GM18867 (cell line): ENCODE measurements around the gene TUB.

Experiments
- ATAC-seq: cut with Tn5 transposase; IDR thresholded peaks from one replicate; pipeline ENCODE4 v1.9.1; 2021; ENCODE audit warnings: mild to moderate bottlenecking, moderate library complexity; ENCODE audit not compliant: unreplicated experiment

Gene TUB

GRCh38 chr11:8089791-8090510 is 8.9 kb downstream of the TUB start:
- no peak for ATAC-seq

- no peak for ATAC-seq
These were observed 9.7 kb downstream of the TUB start for GRCh38 chr11:8090756-8091155.

GRCh38 chr11:8091721-8092120 is 10.7 kb downstream of the TUB start:
- ATAC-seq, result no peak

GRCh38 chr11:8092587-8093424 is 11.8 kb downstream of the TUB start:
- peak; percentile 88 for ATAC-seq

GRCh38 chr11:8093931-8094575 is 13.0 kb downstream of the TUB start:
- no peak for ATAC-seq

GRCh38 chr11:8094656-8095055 is 13.6 kb downstream of the TUB start:
- no peak for ATAC-seq

GRCh38 chr11:8095371-8095770 is 14.4 kb downstream of the TUB start:
- ATAC-seq, result no peak

GRCh38 chr11:8095806-8096522 is 15.0 kb downstream of the TUB start:
- no peak for ATAC-seq

- no peak for ATAC-seq
These were observed 15.6 kb downstream of the TUB start for GRCh38 chr11:8096575-8096974.

- ATAC-seq, result no peak
These were observed 16.1 kb downstream of the TUB start for GRCh38 chr11:8097062-8097461.

- ATAC-seq, result no peak
These were observed 16.5 kb downstream of the TUB start for GRCh38 chr11:8097468-8097867.

- ATAC-seq, result no peak
These were observed 16.9 kb downstream of the TUB start for GRCh38 chr11:8097926-8098325.

- no peak for ATAC-seq
These were observed 17.4 kb downstream of the TUB start for GRCh38 chr11:8098361-8098760.

GRCh38 chr11:8098879-8099278 is 17.9 kb downstream of the TUB start:
- no peak for ATAC-seq

- peak; percentile 78 for ATAC-seq
These were observed 18.4 kb downstream of the TUB start for GRCh38 chr11:8099291-8099899.

GRCh38 chr11:8100158-8100557 is 19.1 kb downstream of the TUB start:
- no peak for ATAC-seq

- ATAC-seq, result no peak
These were observed 19.6 kb downstream of the TUB start for GRCh38 chr11:8100605-8101004.

- no peak for ATAC-seq
These were observed 20.4 kb downstream of the TUB start for GRCh38 chr11:8101421-8101820.

GRCh38 chr11:8102296-8102915 is 21.4 kb downstream of the TUB start:
- no peak for ATAC-seq

- ATAC-seq, result no peak
These were observed 22.0 kb downstream of the TUB start for GRCh38 chr11:8102965-8103364.
